A673 (cell line): ENCODE results near the gene SCNN1G. TPM values are rescaled to one million over a fixed set of nuclear protein-coding genes. Genes with fewer than 3 reads are reported as not detected.

ENCODE experiments used
- BruUV-seq: library from RNA; stranded (reverse); fragments of 400-500 nt; replicated peaks from 2 replicates; lab custom pipeline; 2021; lab: Mats Ljungman, UMichigan
- CTCF ChIA-PET: fragments of 300-600 bp; sonication (Branson Sonifier 250); formaldehyde crosslinking; loops from one replicate; lab custom pipeline; 2022; ENCODE audit warnings: antibody characterized with exemption; lab: Charles Lee
- POLR2A ChIA-PET: fragments of 300-600 bp; sonication (Branson Sonifier 250); formaldehyde crosslinking; loops from one replicate; lab custom pipeline; 2022; ENCODE audit warnings: antibody characterized with exemption; ENCODE audit not compliant: low non-redundant PET; lab: Charles Lee
- DNase-seq: peaks from one replicate; pipeline ENCODE4 v3.0.0-alpha.2; 2015; ENCODE audit warnings: low spot score
- H3K27ac ChIP-seq: fragments of 200-600 bp; sonication (generic); 2 replicates; pipeline ENCODE4 v1.5.1; 2016; ENCODE audit warnings: mixed run types, low read depth, mild to moderate bottlenecking, mixed read lengths, antibody characterized with exemption, low read length; ENCODE audit not compliant: poor library complexity, severe bottlenecking
- H3K27me3 ChIP-seq: fragments of 200-600 bp; sonication (generic); replicated peaks from 2 replicates; pipeline ENCODE4 v1.6.1; 2017; ENCODE audit warnings: mixed run types, low read depth, mild to moderate bottlenecking, mixed read lengths, antibody characterized with exemption, low read length; ENCODE audit not compliant: insufficient read depth, poor library complexity
- H3K36me3 ChIP-seq: fragments of 200-600 bp; sonication (generic); 2 replicates; pipeline ENCODE4 v1.6.1; 2016; ENCODE audit warnings: mixed run types, mild to moderate bottlenecking, mixed read lengths, antibody characterized with exemption, low read length; ENCODE audit not compliant: insufficient read depth, poor library complexity, severe bottlenecking
- H3K4me1 ChIP-seq: fragments of 200-600 bp; sonication (generic); 2 replicates; pipeline ENCODE4 v1.6.1; 2017; ENCODE audit warnings: mixed run types, mild to moderate bottlenecking, mixed read lengths, antibody characterized with exemption, low read length; ENCODE audit not compliant: insufficient read depth, poor library complexity, severe bottlenecking
- H3K4me3 ChIP-seq: fragments of 200-600 bp; sonication (generic); 2 replicates; pipeline ENCODE4 v1.5.1; 2016; ENCODE audit warnings: low read depth, mixed run types, mild to moderate bottlenecking, mixed read lengths, low read length; ENCODE audit not compliant: poor library complexity, severe bottlenecking
- H3K9me3 ChIP-seq: fragments of 200-600 bp; sonication (generic); 2 replicates; pipeline ENCODE4 v1.6.1; 2016; ENCODE audit warnings: mixed run types, low read depth, mild to moderate bottlenecking, mixed read lengths, antibody characterized with exemption, low read length; ENCODE audit not compliant: poor library complexity, severe bottlenecking
- EZH2 ChIP-seq: fragments of 200-600 bp; sonication (generic); IDR thresholded peaks from 2 replicates; pipeline ENCODE4 v1.6.1; 2017; ENCODE audit warnings: borderline replicate concordance, low read depth, mild to moderate bottlenecking, mixed read lengths, antibody characterized with exemption, low read length; ENCODE audit not compliant: poor library complexity, severe bottlenecking
- intact Hi-C: fragments of 100-400 bp; cut with micrococcal nuclease; formaldehyde crosslinking; loops from one replicate; pipeline ENCODE4 v1.10.0; 2022; ENCODE audit not compliant: unreplicated experiment
- total RNA-seq: library from RNA; stranded (reverse); gene quantifications from 2 replicates; pipeline ENCODE4 v1.2.3, GENCODE V29; 2021
- TF ChIP-seq, protein P1 (sequence below): fragments of 300-800, 200-600 bp; sonication (generic); conservative IDR thresholded peaks from 2 replicates; pipeline ENCODE4 v1.5.1; 2017; ENCODE audit warnings: low read depth, mild to moderate bottlenecking, antibody characterized with exemption, low read length, moderate library complexity, mixed read lengths

Gene SCNN1G
- total RNA-seq, 1 experiment from 2014 or later, result 22.3 TPM

DNA sequence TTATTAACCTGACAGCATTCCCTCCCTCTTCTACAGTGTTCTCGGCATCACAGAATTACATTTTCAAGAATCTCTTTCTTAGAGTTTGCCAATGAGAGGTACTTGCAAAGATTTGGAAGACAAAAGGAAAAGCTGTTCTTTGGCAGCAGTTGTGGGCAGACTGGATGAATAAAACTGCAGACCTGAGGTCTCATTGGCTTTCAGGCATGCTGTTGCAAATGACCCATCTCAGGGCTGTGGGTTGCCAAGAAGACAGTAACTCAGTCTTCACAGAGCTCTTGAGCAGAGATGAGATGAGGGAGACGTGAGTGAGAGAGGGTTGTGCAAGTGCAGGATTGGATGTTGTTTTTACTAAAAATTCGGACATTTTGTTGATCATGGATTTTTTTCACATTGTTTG lies 22.0 kb upstream of the SCNN1G start:
- no TSS peak for BruUV-seq
- TF ChIP-seq, protein P1, sequence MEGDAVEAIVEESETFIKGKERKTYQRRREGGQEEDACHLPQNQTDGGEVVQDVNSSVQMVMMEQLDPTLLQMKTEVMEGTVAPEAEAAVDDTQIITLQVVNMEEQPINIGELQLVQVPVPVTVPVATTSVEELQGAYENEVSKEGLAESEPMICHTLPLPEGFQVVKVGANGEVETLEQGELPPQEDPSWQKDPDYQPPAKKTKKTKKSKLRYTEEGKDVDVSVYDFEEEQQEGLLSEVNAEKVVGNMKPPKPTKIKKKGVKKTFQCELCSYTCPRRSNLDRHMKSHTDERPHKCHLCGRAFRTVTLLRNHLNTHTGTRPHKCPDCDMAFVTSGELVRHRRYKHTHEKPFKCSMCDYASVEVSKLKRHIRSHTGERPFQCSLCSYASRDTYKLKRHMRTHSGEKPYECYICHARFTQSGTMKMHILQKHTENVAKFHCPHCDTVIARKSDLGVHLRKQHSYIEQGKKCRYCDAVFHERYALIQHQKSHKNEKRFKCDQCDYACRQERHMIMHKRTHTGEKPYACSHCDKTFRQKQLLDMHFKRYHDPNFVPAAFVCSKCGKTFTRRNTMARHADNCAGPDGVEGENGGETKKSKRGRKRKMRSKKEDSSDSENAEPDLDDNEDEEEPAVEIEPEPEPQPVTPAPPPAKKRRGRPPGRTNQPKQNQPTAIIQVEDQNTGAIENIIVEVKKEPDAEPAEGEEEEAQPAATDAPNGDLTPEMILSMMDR, result no peak
- TF ChIP-seq EZH2, result no peak
- POLR2A ChIA-PET, result no interaction called here
- H3K27me3 ChIP-seq, result no peaks in the 10 kb centered on the region
- no peaks in the 10 kb centered on the region for H3K9me3 ChIP-seq
- CTCF ChIA-PET, result interaction anchor here (0.7 kb wide), 1 partner anchor 195 kb away, joined by 7 read pairs; no protein-coding TSS in a partner anchor
- H3K4me3 ChIP-seq, result no peak overlapping the region
- no peaks in the 10 kb centered on the region for H3K4me1 ChIP-seq
- no peaks in the 10 kb centered on the region for H3K36me3 ChIP-seq
- no peak for DNase-seq
- intact Hi-C loops, result no loop called here
- no peak overlapping the region for H3K27ac ChIP-seq

DNA sequence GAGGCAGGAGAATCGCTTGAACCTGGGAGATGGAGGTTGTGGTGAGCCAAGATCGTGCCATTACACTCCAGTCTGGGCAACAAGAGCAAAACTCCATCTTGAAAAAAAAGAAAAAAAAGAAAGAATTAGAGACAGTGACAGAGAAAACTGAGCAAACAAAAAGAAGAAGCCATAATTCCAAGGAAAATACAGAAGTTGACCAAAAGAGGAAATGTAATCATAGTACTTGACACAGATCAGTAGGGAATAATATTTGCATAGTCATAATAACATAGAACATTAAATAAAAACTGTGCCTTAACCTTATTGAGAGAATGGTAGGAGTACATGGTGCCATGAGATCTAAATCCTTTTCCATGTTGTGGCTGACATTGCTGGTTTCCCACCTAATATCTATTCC lies 18.6 kb upstream of the SCNN1G start:
- no peak overlapping the region for H3K4me3 ChIP-seq
- no peak for DNase-seq
- no peaks in the 10 kb centered on the region for H3K9me3 ChIP-seq
- H3K36me3 ChIP-seq, result no peaks in the 10 kb centered on the region
- no peaks in the 10 kb centered on the region for H3K27me3 ChIP-seq
- CTCF ChIA-PET, result no interaction called here
- TF ChIP-seq, protein P1, result no peak
- TF ChIP-seq EZH2, result no peak
- H3K4me1 ChIP-seq, result no peaks in the 10 kb centered on the region
- intact Hi-C loops, result no loop called here
- H3K27ac ChIP-seq, result no peak overlapping the region
- BruUV-seq, result no TSS peak
- POLR2A ChIA-PET, result no interaction called here

DNA sequence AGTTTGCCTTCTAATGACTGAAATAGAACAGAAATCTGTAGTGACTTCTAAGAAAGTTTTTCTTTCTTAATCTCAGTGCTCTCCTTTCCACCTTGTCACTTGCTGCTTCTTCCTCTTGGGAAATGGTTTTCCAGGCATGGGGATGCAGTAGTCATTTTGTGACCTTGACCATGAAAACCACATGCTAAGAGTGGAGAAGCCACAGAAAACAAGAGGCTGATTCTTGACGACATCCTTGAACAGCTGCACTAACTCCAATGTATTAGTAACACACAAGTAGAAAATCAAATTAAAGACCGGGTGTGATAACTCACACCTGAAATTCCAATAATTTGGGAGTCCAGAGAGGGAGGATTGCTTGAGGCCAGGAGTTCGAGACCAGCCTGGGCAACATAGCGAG lies 17.8 kb upstream of the SCNN1G start:
- no peaks in the 10 kb centered on the region for H3K9me3 ChIP-seq
- ChIA-PET POLR2A (no interaction called here), CTCF (no interaction called here)
- no peak overlapping the region for H3K27ac ChIP-seq
- H3K27me3 ChIP-seq, result no peaks in the 10 kb centered on the region
- no peaks in the 10 kb centered on the region for H3K4me1 ChIP-seq
- no TSS peak for BruUV-seq
- no peak overlapping the region for H3K4me3 ChIP-seq
- DNase-seq, result no peak
- TF ChIP-seq, protein P1, result no peak
- no peak for TF ChIP-seq EZH2
- no peaks in the 10 kb centered on the region for H3K36me3 ChIP-seq
- intact Hi-C loops, result no loop called here
